Stimulated activated CD8-positive, alpha-beta memory T cell treated with anti-CD3 and anti-CD28 coated beads, Interleukin-15, amount 100 ng/mL, for 4 hours (primary cell): ENCODE measurements around the gene WDR76.
A peak's percentile ranks its signal among the peaks of the same experiment; 100 is the strongest.
"Not testable (repeated sequence)": the region's sequence is repeated elsewhere in the genome, so short reads cannot be mapped to it uniquely, and the experiment has no call there.

Experiments used
- DNase-seq, 2 donors: peaks; one replicate each; pipeline ENCODE4 v3.0.0-alpha.2; 2020; ENCODE audit warnings: low read depth in 2 of 2

Gene WDR76

GRCh38 chr15:43821505-43821904, 5.3 kb upstream of the WDR76 start:
- DNase-seq, result no peak

- DNase-seq, result peak; percentile 78 to 90
Observed at GRCh38 chr15:43824302-43825246, 2.2 kb upstream of the WDR76 start, which contains the start of gene MFAP1. TSS of gene MFAP1 (minus strand) at chr15:43824690. CDS start at chr15:43824569, 121 bp downstream.

GRCh38 chr15:43825305-43825704, 1.5 kb upstream of the WDR76 start:
- DNase-seq, result not testable (repeated sequence)

GRCh38 chr15:43826029-43826507, 734 bp upstream of the WDR76 start:
- DNase-seq, result no peak

- DNase-seq, result no peak
Observed at GRCh38 chr15:43828061-43828657, 1.4 kb downstream of the WDR76 start.

GRCh38 chr15:43829951-43830540, 3.2 kb downstream of the WDR76 start:
- DNase-seq, result not testable (repeated sequence)

GRCh38 chr15:43830691-43831275, 4.0 kb downstream of the WDR76 start:
- not testable (repeated sequence) for DNase-seq

- not testable (repeated sequence) for DNase-seq
Observed at GRCh38 chr15:43831519-43832052, 4.8 kb downstream of the WDR76 start.

- not testable (repeated sequence) for DNase-seq
Observed at GRCh38 chr15:43832485-43832884, 5.7 kb downstream of the WDR76 start.

- no peak for DNase-seq
Observed at GRCh38 chr15:43845421-43845820, 18.6 kb downstream of the WDR76 start.

- no peak for DNase-seq
Observed at GRCh38 chr15:43851251-43851650, 24.4 kb downstream of the WDR76 start.

- DNase-seq, result no peak
Observed at GRCh38 chr15:43852607-43853006, 25.8 kb downstream of the WDR76 start.

GRCh38 chr15:43854801-43855200, 28.0 kb downstream of the WDR76 start:
- DNase-seq, result no peak

GRCh38 chr15:43859546-43859945, 32.7 kb downstream of the WDR76 start:
- no peak for DNase-seq

GRCh38 chr15:43866636-43867035, 39.8 kb downstream of the WDR76 start:
- not testable (repeated sequence) for DNase-seq

- DNase-seq, result no peak
Observed at GRCh38 chr15:43867096-43867495, 40.3 kb downstream of the WDR76 start.

- no peak for DNase-seq
Observed at GRCh38 chr15:43868406-43868805, 41.6 kb downstream of the WDR76 start.

- no peak for DNase-seq
Observed at GRCh38 chr15:43871835-43872234, 45.0 kb downstream of the WDR76 start.

GRCh38 chr15:43872416-43873020, 45.7 kb downstream of the WDR76 start:
- DNase-seq, result no peak

- DNase-seq, result no peak
Observed at GRCh38 chr15:43873651-43874050, 46.8 kb downstream of the WDR76 start.

- DNase-seq, result no peak
Observed at GRCh38 chr15:43876872-43877271, 50.1 kb downstream of the WDR76 start.
